Stimulated activated CD8-positive, alpha-beta memory T cell treated with anti-CD3 and anti-CD28 coated beads, Interleukin-12 subunit alpha, Interleukin-12 subunit beta, amount 100 ng/mL, for 24 hours (primary cell): Measurements from ENCODE around the gene NOD1.
A peak's percentile ranks its signal among the peaks of the same experiment; 100 is the strongest.
"Not testable (repeated sequence)": the region's sequence is repeated elsewhere in the genome, so short reads cannot be mapped to it uniquely, and the experiment has no call there.

ENCODE experiments used
- DNase-seq: peaks from one replicate; pipeline ENCODE4 v3.0.0-alpha.2; 2020; ENCODE audit errors: extremely low read depth

NOD1 gene

GRCh38 chr7:30478349-30479201 lies at the start of gene NOD1:
NOD1 (minus strand) TSS chr7:30478784; CDS start chr7:30456921, 21,863 bp downstream.
- DNase-seq: peak; percentile 43

GRCh38 chr7:30527297-30527696 lies 48.7 kb upstream of the NOD1 start:
- not testable (repeated sequence) for DNase-seq

DNA sequence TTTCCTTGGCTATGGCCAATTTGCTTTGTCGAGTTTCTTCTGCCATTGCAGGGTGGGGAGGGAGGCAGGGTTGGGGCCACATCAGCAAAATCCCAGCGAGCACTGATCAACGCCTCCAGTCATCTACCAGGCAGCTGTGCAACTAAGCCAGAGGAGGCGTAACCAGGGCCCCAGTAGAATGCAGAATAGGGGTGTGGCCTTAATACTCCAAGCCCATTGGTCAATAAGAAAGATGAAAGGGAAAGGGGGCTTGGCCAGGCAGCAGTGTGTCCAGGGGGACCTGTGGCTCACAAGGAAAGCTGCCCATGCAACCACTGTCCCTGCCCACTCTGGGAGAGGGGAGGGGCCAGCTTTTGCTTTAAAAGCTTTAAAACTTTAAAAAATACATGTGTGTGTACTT lies 47.6 kb upstream of the NOD1 start:
- DNase-seq: no peak

DNA sequence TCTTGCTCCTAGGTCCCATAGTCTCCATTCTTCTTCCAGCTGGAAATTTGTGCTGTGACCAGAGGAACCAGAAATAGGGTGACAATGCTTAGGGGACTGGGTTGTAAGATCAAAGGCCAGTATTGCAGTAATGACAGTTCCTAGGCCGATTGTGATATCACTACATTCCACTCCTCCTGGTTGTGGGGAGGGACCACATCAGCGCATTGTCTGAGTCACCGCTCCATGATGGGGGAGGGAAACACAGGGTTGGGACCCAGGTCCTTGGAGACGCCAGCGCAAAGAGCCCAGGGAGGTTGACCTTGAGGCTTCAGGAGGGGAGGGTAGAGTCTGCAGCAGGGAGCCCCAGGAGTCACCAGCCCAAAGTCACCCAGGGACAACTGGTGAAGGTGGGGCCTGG lies 46.8 kb upstream of the NOD1 start:
- no peak for DNase-seq

GRCh38 chr7:30524545-30524944 lies 46.0 kb upstream of the NOD1 start:
- DNase-seq: no peak

DNA sequence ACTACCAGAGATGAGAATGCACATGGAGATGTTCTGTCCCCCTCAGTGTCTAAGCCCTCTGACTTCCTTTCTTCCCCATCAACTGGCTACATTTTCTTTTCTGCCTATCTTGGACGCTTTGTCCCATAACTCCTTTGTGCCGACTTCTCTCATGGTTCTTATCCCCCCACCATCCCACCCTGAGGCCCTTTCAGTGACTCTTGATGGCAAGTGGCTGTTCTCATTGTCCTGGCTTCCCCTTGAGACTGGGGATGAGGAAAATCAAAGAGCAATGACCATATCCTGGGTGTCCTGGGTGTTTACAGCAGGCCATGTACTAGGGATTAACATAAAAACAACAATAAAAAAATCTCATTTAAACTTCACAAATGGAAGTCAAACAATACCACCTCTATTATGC lies 44.9 kb upstream of the NOD1 start:
- DNase-seq: no peak

GRCh38 chr7:30522159-30522558 lies 43.6 kb upstream of the NOD1 start:
- no peak for DNase-seq

DNA sequence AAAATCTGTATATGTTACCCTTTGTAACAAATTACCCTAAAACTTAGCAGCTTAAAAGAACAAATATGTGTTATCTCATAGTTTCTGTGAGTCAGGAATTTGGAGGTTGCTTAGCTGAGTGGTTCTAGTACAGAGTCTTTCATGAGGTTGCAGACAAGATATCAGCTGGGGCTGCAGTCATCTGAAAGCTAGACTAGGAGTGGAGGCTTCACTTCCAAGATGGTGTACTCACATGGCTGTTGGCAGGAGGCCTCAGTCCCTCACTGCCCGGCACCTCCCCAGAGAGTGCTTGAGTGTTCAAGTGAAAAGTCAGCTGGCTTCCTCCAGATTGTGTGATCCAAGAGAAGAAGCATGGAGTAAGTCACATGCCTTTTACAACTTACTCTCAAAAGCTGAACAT lies 42.9 kb upstream of the NOD1 start:
- DNase-seq: no peak

GRCh38 chr7:30519122-30519521 lies 40.5 kb upstream of the NOD1 start:
- DNase-seq: no peak

- no peak for DNase-seq
Measured at GRCh38 chr7:30515761-30516160, 37.2 kb upstream of the NOD1 start.

- DNase-seq: no peak
Measured at GRCh38 chr7:30514776-30515175, 36.2 kb upstream of the NOD1 start.

DNA sequence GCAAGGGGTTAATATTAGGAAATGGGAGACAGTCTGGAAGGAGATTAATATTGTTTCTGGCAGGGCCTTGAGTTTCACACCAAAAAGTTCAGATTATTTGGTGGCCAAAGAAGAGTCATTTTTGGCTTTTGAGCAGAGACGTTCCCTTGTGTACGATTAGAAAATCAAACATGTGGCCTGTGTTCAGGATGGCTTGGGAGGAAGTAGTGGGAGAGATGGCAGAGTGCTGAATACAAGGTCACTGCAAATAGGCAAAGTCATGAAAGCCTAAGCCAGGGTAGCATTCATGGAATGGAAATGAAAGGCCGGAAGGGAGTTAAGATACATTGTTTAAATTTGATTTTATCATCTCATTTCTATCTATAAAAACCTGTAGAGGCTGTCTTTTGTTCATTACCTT lies 35.6 kb upstream of the NOD1 start:
- DNase-seq: no peak

DNA sequence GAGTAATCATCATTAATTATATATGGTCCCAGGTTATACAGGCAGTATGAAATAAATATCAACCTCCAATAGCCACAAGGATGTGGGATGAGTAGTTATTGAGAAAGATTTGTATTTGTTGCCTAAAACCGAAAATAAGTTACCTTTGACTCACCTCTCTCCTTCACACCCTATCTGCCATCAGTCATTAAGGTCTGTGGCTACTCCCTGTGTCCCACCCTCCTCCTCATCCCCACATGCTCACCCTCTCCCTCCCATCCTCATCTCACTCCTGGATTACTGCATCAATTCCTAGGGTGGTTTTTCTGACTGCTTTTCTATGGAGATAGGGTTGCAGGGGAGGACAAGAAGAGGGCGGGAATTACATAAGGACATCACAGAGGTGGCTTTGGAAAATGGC lies 35.2 kb upstream of the NOD1 start:
- DNase-seq: no peak

GRCh38 chr7:30511973-30512662 lies 33.5 kb upstream of the NOD1 start:
- no peak for DNase-seq

DNA sequence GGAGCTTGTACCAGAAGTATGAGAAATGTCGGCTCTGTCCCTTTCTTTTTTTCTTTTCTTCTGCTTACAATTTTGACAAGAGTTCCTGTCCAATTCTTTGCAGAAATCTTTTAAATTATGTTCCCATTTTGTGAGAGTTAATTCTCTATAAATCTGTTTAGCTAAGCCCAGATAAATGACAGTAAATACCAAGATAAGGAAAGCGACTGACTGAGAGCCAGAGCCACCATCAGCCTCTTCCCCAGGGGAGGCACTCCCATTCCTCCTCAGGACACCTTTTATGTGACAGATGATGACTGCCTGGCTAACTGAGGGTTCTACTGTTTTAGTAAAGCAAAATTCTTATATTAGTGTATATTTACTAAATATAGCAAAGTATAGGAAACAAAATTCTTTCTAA lies 32.9 kb upstream of the NOD1 start:
- DNase-seq: no peak

- DNase-seq: no peak
Measured at GRCh38 chr7:30510124-30511075, 31.8 kb upstream of the NOD1 start.

- DNase-seq: not testable (repeated sequence)
Measured at GRCh38 chr7:30509171-30509857, 30.7 kb upstream of the NOD1 start.

GRCh38 chr7:30507346-30507900 lies 28.8 kb upstream of the NOD1 start:
- not testable (repeated sequence) for DNase-seq

- DNase-seq: no peak
Measured at GRCh38 chr7:30505174-30505697, 26.7 kb upstream of the NOD1 start.

DNA sequence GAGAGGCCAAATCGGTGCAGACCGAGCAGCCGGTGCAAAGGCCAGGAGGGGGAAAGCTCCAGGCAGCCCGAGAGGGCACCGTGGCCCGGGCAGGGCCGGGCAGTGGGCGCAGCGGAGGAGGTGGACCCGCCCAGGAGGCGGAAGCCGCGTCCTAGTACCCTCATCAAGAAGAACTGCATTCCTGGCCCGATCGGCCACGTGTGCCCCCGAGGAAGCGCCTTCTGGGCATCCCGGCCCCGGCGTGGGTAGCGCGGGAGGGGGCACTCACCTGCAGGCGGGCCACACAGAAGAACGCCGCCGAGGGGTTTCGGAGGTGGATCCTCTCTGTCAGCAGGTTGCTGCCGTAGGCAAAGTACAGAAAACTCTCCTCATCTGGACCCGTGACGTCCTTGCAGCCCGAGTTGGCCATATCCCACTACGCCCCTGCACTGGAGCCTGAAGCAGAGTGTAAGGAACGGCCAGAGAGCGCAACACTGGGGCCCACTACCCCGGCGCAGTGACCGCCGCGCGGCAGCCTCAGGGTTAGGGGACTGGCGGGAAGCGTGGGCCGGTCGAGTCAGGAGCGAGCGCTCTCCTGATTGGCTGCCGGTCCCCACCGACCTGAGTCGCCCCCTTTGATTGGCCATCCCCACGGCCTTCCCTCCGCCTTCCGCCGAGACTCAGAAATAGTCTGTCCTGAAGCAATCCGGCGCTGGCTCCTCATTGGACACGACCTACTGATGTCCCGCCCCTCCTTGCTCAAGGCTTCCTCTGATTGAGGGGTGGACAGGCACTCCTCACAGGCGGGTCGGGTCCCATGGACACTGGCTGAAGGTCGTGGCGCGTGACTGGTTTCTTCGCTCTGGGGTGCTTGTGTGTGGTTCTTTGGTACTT lies 26.0 kb upstream of the NOD1 start, which contains the start of gene GGCT:
GGCT (minus strand) TSS at position 529 of the 873 bp plus-strand sequence; CDS start at position 409, 120 bp downstream.
- peak; percentile 90 for DNase-seq
